Measurements from ENCODE around the gene ALG11.
"Not testable (repeated sequence)": the region's sequence is repeated elsewhere in the genome, so short reads cannot be mapped to it uniquely, and the experiment has no call there.

ALG11 gene

GRCh38 chr13:52011632-52012511 lies at the start of gene ALG11:
ALG11 (plus strand) TSS chr13:52012398; CDS start chr13:52012419, 21 bp downstream.
- DNase-seq = peak; percentile 90

GRCh38 chr13:51966186-51966585 lies 46.0 kb upstream of the ALG11 start:
- DNase-seq = no peak

GRCh38 chr13:51967482-51968446 lies 44.4 kb upstream of the ALG11 start:
- no peak for DNase-seq

- DNase-seq = no peak
Observed at GRCh38 chr13:51970349-51970748, 41.8 kb upstream of the ALG11 start.

GRCh38 chr13:51971520-51972426 lies 40.4 kb upstream of the ALG11 start:
- DNase-seq = no peak

- no peak for DNase-seq
Observed at GRCh38 chr13:51974482-51974881, 37.7 kb upstream of the ALG11 start.

- DNase-seq = no peak
Observed at GRCh38 chr13:51976423-51976822, 35.8 kb upstream of the ALG11 start.

GRCh38 chr13:51976890-51977289 lies 35.3 kb upstream of the ALG11 start:
- no peak for DNase-seq

- DNase-seq = no peak
Observed at GRCh38 chr13:51977625-51978024, 34.6 kb upstream of the ALG11 start.

- DNase-seq = no peak
Observed at GRCh38 chr13:51978796-51979556, 33.2 kb upstream of the ALG11 start.

- DNase-seq = no peak
Observed at GRCh38 chr13:51980908-51981307, 31.3 kb upstream of the ALG11 start.

- DNase-seq = no peak
Observed at GRCh38 chr13:51981355-51981754, 30.8 kb upstream of the ALG11 start.

- DNase-seq = not testable (repeated sequence)
Observed at GRCh38 chr13:51983292-51983691, 28.9 kb upstream of the ALG11 start.

- DNase-seq = not testable (repeated sequence)
Observed at GRCh38 chr13:51984904-51985303, 27.3 kb upstream of the ALG11 start.

GRCh38 chr13:51988988-51989618 lies 23.1 kb upstream of the ALG11 start:
- no peak for DNase-seq

- DNase-seq = no peak
Observed at GRCh38 chr13:51993713-51994112, 18.5 kb upstream of the ALG11 start.

- no peak for DNase-seq
Observed at GRCh38 chr13:51995677-51996551, 16.3 kb upstream of the ALG11 start.

GRCh38 chr13:51996641-51997040 lies 15.6 kb upstream of the ALG11 start:
- no peak for DNase-seq

GRCh38 chr13:51997186-51997585 lies 15.0 kb upstream of the ALG11 start:
- DNase-seq = no peak
